Activated CD8-positive, alpha-beta T cell treated with anti-CD3 and anti-CD28 coated beads, Interleukin-2, amount 10 ng/mL, durations not matched to agents 7 days and 5 days (primary cell): Measurements from ENCODE around the gene PHF21A. TPM values are rescaled to one million over a fixed set of nuclear protein-coding genes. Genes with fewer than 3 reads are reported as not detected.
"Not testable (repeated sequence)": the region's sequence is repeated elsewhere in the genome, so short reads cannot be mapped to it uniquely, and the experiment has no call there.

Source experiments
- ATAC-seq: fragments of 150-1000 bp; cut with Tn5 transposase; one replicate; pipeline ENCODE4 v1.10.0; 2021; ENCODE audit warnings: moderate library complexity
- CTCF ChIA-PET: fragments of 350-600 bp; sonication (Branson Sonifier 250); formaldehyde crosslinking; loops from one replicate; lab custom pipeline; 2021; ENCODE audit warnings: antibody characterized with exemption; lab: Charles Lee
- POLR2A ChIA-PET: fragments of 350-600 bp; sonication (Branson Sonifier 250); formaldehyde crosslinking; loops from one replicate; lab custom pipeline; 2021; ENCODE audit warnings: antibody characterized with exemption; lab: Charles Lee
- DNase-seq: peaks from one replicate; pipeline ENCODE4 v3.0.0-alpha.2; 2020
- H3K27ac Mint-ChIP-seq: one replicate; pipeline ENCODE4 v1.8.0; 2021; ENCODE audit warnings: mild to moderate bottlenecking, mixed read lengths
- H3K27me3 Mint-ChIP-seq: one replicate; pipeline ENCODE4 v1.8.0; 2021; ENCODE audit warnings: low read depth, mixed read lengths
- H3K36me3 Mint-ChIP-seq: one replicate; pipeline ENCODE4 v1.8.0; 2021; ENCODE audit warnings: low read depth, mixed read lengths
- H3K4me1 Mint-ChIP-seq: one replicate; pipeline ENCODE4 v1.8.0; 2021; ENCODE audit warnings: low read depth, mixed read lengths
- H3K4me3 Mint-ChIP-seq: one replicate; pipeline ENCODE4 v1.8.0; 2021; ENCODE audit warnings: mild to moderate bottlenecking, mixed read lengths
- H3K9me3 Mint-ChIP-seq: one replicate; pipeline ENCODE4 v1.8.0; 2022; ENCODE audit warnings: mixed read lengths; ENCODE audit not compliant: insufficient read depth
- total RNA-seq, 2 experiments: library from RNA; stranded (reverse); gene quantifications; one replicate each; pipeline ENCODE4 v1.2.3, GENCODE V29; 2021

PHF21A gene
- total RNA-seq, 2 experiments from 2014 or later, result 26.9 to 27.0 TPM

DNA sequence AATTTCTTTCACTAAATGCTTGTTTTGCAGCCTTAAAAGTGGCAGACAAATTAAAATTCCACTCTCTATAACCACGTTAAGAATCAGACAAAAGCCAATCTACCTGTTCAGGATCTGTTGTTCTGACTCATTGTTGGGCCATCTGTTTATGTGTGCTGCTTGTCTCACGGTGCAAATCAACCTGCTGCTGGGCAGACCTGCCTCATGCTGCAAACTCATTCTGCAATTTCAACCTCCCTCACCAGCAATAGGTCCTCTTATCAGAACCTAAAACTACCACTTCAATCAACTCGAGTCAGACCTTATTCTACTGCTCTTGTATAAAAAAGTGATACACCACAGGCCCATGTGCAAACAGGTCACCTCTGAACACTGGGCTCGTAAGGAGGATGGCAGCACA, 123.7 kb downstream of the PHF21A start:
- Mint-ChIP-seq H3K9me3 (no peaks in the 10 kb centered on the region), H3K27ac (no peak overlapping the region), H3K27me3 (no peaks in the 10 kb centered on the region), H3K4me3 (no peak overlapping the region), H3K36me3 (no peaks in the 10 kb centered on the region), H3K4me1 (no peaks in the 10 kb centered on the region)
- ATAC-seq (no peak), DNase-seq (no peak)
- CTCF ChIA-PET, result no interaction called here
- POLR2A ChIA-PET, result no interaction called here

DNA sequence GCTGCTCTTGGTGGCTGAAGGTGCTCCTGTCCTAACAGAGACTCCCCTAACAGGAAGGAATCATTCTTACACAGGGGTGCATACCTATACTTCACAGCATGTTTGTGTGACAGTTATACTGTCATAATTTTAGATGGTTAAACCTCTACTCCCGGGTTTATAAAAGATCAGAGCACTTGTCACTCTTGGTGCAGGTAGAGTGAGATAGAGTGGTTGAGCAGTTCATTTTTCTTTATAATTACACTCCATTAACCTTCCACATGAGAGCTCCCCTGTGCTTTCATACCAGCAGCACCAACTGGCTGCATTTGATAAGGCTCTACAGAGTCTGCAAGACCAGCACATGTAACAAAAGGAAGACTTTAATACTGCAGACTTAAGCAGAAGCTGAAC, 125.9 kb downstream of the PHF21A start:
- Mint-ChIP-seq H3K9me3 (no peaks in the 10 kb centered on the region), H3K36me3 (no peaks in the 10 kb centered on the region), H3K27ac (no peak overlapping the region), H3K4me1 (no peaks in the 10 kb centered on the region), H3K4me3 (no peak overlapping the region), H3K27me3 (no peaks in the 10 kb centered on the region)
- no peak for ATAC-seq
- ChIA-PET POLR2A (interaction anchor here (0.7 kb wide), 1 partner anchor 9 kb away, joined by 3 read pairs; no protein-coding TSS in a partner anchor), CTCF (interaction anchor here (0.8 to 4.9 kb wide), 4 partner anchors 8 to 30 kb away, joined by 3 to 29 read pairs (median 11); no protein-coding TSS in a partner anchor)
- no peak for DNase-seq

DNA sequence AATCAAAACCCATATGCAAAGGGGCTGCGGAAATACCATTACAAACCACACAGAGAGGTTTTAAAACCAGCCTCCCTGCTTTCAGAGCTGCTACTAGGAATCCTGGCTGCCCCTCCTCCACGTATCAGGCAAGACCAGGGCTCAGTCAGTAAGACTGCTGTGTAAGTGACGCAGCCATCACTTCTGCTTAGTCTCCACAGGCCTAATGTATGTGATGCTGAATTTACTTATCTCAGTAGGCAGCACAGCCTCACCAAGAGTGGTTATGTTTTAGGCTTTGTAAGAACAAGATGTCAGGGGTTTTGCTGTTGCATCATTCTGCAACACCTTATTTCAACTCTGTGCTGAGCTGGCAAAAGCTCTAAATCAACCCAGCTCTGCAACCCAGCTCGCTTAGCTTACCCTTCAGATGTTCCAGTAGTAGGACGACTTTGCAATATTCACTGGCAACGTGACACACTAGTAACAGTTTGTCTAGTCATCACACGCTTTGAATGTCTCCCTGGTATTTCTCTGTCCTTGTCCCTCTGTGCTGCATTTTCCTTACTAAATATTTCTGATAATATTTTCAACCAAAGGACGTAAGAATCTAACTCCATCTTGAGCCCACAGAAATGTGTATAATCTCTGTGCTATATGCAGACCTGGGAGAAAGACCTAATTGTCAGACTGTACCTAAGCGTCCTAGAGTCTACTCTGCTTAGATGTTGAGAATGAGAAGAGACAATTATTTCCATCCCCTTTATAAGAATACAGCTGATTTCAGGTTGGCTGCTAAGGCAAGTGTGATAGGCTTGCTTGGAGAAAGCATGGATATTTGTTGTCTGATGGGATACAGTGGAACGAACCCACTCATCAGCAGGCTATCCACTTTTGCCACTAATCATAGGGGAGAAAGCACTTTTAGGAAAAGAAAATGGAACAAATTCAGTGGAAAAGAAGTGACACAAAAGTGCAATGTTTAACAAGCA, 126.6 kb downstream of the PHF21A start:
- ChIA-PET POLR2A (no interaction called here), CTCF (interaction anchor here (0.8 to 4.9 kb wide), 6 partner anchors 9 to 223 kb away, joined by 3 to 29 read pairs (median 6); no protein-coding TSS in a partner anchor)
- Mint-ChIP-seq H3K27me3 (no peaks in the 10 kb centered on the region), H3K36me3 (no peaks in the 10 kb centered on the region), H3K27ac (no peak overlapping the region), H3K4me3 (no peak overlapping the region), H3K4me1 (no peaks in the 10 kb centered on the region), H3K9me3 (no peaks in the 10 kb centered on the region)
- ATAC-seq (no peak), DNase-seq (no peak)

DNA sequence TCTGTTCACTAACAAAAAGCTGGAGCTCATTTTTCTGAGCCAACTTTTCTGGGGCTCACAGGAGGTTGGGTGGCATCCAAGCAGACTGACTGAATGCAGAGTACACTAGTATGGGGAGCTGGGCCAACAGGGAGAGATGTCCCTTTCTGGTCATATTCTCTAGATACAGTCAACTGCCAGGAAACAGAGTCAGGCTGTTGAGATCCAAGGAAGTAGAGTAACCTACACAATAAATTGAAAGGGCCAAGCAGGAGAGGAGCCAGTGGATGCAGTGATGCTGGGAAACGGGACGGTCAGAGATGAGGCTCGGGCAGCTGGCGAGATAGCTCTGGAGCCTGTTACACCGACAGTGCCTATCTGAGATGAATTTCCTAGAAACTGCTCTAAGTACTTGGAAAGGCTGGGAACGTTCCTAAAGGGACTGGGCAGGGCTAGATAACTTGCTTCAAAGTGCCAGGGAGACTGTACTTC, 127.7 kb downstream of the PHF21A start:
- CTCF ChIA-PET, result interaction anchor here (1.1 to 4.9 kb wide), 6 partner anchors 10 to 222 kb away, joined by 4 to 29 read pairs (median 6); no protein-coding TSS in a partner anchor
- H3K36me3 Mint-ChIP-seq, result no peaks in the 10 kb centered on the region
- POLR2A ChIA-PET, result no interaction called here
- ATAC-seq (no peak), DNase-seq (no peak)
- H3K27ac Mint-ChIP-seq, result no peak overlapping the region
- no peaks in the 10 kb centered on the region for H3K9me3 Mint-ChIP-seq
- no peaks in the 10 kb centered on the region for H3K4me1 Mint-ChIP-seq
- no peaks in the 10 kb centered on the region for H3K27me3 Mint-ChIP-seq
- H3K4me3 Mint-ChIP-seq, result no peak overlapping the region

DNA sequence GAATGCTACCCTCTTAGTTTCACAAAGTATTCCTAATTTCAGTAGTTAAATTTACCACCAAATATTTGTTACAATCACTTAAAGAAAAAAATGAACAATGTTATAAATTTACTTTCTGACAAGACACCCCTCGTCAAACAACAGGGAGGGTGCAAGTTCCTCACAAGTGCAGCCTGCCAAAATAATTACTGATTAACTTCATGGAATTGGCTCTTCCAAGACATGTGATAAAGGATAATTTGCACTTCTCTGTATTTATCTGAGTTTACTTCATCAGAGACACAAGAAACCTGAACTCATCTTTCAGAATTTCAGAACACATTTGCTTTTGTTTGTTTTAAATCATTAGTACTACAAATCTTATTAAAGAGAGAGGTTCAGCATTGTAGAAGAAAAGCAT, 132.3 kb downstream of the PHF21A start:
- Mint-ChIP-seq H3K27me3 (no peaks in the 10 kb centered on the region), H3K36me3 (no peaks in the 10 kb centered on the region), H3K9me3 (no peaks in the 10 kb centered on the region), H3K4me1 (peaks cover 2% of the 10 kb centered on the region), H3K27ac (no peak overlapping the region), H3K4me3 (no peak overlapping the region)
- ATAC-seq (no peak), DNase-seq (no peak)
- ChIA-PET POLR2A (no interaction called here), CTCF (interaction anchor here (1.6 kb wide), 1 partner anchor 25 kb away, joined by 5 read pairs; no protein-coding TSS in a partner anchor)

DNA sequence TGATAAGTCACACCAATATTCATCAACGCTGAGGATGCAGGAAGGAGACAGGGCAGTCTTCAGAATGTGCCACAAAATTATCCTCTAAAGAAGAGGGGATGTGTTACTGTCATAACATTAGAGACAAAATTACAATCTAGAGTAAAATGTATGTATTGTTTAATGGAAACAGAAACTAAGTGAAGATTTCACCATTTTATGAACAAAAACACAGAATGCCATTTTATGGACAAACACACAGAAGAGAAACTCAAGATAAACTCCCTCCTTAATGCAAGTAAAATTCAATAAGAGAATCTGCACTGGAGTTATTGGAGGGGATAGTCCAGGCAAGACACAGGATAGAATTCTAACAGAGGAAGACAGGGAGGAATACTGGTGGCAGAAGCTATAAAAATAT, 136.0 kb downstream of the PHF21A start:
- Mint-ChIP-seq H3K4me3 (no peak overlapping the region), H3K27ac (no peak overlapping the region), H3K27me3 (no peaks in the 10 kb centered on the region), H3K9me3 (no peaks in the 10 kb centered on the region), H3K4me1 (peaks cover 6% of the 10 kb centered on the region), H3K36me3 (no peaks in the 10 kb centered on the region)
- no peak for ATAC-seq
- POLR2A ChIA-PET, result no interaction called here
- CTCF ChIA-PET, result interaction anchor here (1.0 to 4.6 kb wide), 2 partner anchors 20 to 21 kb away, joined by 6 to 32 read pairs; no protein-coding TSS in a partner anchor
- DNase-seq, result no peak

DNA sequence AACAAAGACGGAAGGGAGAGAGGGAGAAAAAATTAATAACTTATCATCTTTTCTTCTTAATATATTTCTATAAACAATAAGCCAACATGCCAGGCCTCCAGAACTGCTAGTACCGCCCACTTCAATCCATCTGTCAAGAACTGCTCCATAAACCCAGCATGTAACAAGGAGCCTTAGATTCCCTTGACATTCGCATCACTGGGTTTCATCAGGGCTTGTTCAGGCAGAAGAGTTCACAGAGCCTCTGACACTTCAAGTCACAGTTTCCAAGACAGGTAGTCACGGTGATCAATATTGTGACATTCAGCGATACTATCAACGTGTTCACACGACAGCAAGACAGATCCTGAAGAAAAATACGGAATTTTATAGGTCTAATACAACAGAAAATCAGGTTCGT, 137.1 kb downstream of the PHF21A start:
- Mint-ChIP-seq H3K36me3 (peaks cover 4% of the 10 kb centered on the region), H3K9me3 (no peaks in the 10 kb centered on the region), H3K27me3 (no peaks in the 10 kb centered on the region), H3K4me3 (no peak overlapping the region), H3K4me1 (peaks cover 6% of the 10 kb centered on the region), H3K27ac (no peak overlapping the region)
- ATAC-seq (no peak), DNase-seq (no peak)
- ChIA-PET CTCF (interaction anchor here (1.0 to 4.6 kb wide), 3 partner anchors 11 to 19 kb away, joined by 3 to 32 read pairs (median 3); no protein-coding TSS in a partner anchor), POLR2A (no interaction called here)

DNA sequence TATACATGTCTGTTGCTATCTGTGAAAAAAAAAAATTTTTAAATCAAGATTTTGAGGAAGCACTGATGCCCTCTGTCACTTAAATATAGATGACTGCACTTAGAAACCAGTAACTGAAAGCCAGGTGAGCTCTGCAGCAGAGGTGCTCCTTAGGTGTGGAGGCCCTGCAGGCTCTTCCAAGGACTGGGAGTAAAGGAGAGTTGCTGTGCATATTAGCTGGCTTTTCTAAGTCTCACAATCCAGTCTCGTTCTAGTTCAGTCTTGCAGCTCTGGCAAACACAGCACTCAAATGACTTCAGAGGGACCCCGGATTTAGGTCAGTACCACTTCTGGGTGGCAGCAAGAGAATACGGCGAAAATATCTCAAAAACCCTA, 137.8 kb downstream of the PHF21A start:
- H3K36me3 Mint-ChIP-seq, result peaks cover 5% of the 10 kb centered on the region
- no peak overlapping the region for H3K4me3 Mint-ChIP-seq
- no peak overlapping the region for H3K27ac Mint-ChIP-seq
- no peak for ATAC-seq
- DNase-seq, result no peak
- POLR2A ChIA-PET, result no interaction called here
- no peaks in the 10 kb centered on the region for H3K9me3 Mint-ChIP-seq
- peaks cover 6% of the 10 kb centered on the region for H3K4me1 Mint-ChIP-seq
- no peaks in the 10 kb centered on the region for H3K27me3 Mint-ChIP-seq
- CTCF ChIA-PET, result interaction anchor here (0.9 to 4.6 kb wide), 4 partner anchors 18 to 23 kb away, joined by 3 to 32 read pairs (median 4); no protein-coding TSS in a partner anchor

DNA sequence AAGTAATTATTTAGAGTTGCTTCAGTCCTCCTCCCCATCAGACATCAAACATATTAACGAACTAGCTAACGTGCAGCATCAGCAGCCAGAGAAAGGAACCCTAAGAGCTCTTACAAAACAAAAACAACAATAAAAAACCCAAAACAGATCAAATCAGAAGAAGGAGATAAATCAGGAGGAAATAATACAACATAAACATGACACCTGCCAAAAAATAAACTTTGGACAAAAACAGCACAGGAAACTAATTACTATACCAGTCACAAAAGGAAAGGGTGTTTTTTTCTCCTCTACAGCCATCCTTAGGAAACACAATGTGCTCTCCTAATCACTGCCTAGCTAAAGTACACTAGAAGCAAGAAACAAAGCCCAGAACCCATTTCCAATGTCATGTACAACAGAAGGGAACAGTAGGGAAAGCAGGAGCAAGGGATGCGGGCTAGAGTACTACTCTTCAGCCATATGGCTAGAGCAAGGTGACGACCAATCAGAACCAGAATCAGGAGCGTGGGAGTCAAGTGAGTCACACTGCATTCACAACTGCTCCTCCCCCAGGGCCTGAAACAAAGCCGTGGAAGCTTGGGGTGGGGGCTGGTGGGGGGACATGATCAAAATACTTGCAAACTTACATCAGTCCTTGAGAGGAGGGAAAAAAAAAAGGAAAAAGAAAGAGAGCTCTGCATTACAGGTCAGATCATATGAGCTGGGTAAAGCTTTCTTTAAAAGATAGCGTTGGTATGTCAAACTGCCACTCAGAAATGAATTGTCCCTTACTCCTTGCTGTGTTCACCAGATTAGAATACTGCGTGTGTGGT, 138.4 kb downstream of the PHF21A start:
- Mint-ChIP-seq H3K36me3 (peaks cover 6% of the 10 kb centered on the region), H3K27me3 (no peaks in the 10 kb centered on the region), H3K9me3 (no peaks in the 10 kb centered on the region), H3K27ac (no peak overlapping the region), H3K4me1 (peaks cover 6% of the 10 kb centered on the region), H3K4me3 (no peak overlapping the region)
- ChIA-PET CTCF (interaction anchor here (0.9 to 4.6 kb wide), 4 partner anchors 17 to 32 kb away, joined by 3 to 32 read pairs (median 4); no protein-coding TSS in a partner anchor), POLR2A (interaction anchor here (0.7 kb wide), 1 partner anchor 227 kb away, joined by 3 read pairs; no protein-coding TSS in a partner anchor)
- DNase-seq (no peak), ATAC-seq (no peak)

DNA sequence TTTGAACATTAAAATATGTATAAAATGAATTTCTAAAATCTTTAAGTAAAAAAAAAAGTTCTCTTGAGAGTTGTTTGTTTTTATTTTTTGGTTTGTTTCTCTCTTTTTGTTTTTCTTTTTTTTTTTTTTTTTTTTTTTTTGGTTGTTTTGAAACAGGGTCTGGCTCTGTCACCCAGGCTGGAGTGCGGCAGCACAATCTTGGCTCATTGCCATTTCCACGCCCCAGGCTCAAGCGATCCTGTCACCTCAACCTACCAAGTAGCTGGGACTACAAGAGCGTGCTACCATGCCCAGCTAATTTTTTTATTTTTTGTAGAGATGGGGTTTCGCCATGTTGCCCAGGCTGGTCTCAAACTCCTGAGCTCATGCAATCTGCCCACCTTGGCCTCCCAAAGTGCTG, 139.4 kb downstream of the PHF21A start:
- ATAC-seq, H3K27ac Mint-ChIP-seq, H3K9me3 Mint-ChIP-seq, POLR2A ChIA-PET, DNase-seq, H3K27me3 Mint-ChIP-seq, H3K36me3 Mint-ChIP-seq, H3K4me3 Mint-ChIP-seq, H3K4me1 Mint-ChIP-seq: not testable (repeated sequence)
- CTCF ChIA-PET, result interaction anchor here (4.6 kb wide), 1 partner anchor 16 kb away, joined by 32 read pairs; no protein-coding TSS in a partner anchor

DNA sequence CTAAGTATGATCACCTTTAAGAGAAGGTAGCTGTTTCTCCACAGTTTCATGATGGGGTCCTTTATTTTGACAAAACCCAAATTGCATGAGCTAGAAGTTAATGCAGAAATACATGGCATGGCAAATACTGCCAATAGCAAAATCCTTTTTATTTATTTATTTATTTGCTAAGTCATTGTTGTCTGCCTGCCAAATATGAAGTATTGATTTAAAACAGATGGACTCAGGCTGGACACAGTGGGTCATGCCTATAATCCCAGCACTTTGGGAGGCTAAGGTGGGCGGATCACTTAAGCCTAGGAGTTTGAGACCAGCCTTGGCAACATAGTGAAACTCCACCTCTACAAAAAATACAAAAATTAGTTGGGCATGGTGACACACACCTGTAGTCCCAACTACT, 146.4 kb downstream of the PHF21A start:
- H3K4me1 Mint-ChIP-seq, result no peaks in the 10 kb centered on the region
- no peaks in the 10 kb centered on the region for H3K27me3 Mint-ChIP-seq
- DNase-seq, result no peak
- peaks cover 8% of the 10 kb centered on the region for H3K36me3 Mint-ChIP-seq
- ChIA-PET CTCF (interaction anchor here (1.1 kb wide), 1 partner anchor 10 kb away, joined by 5 read pairs; no protein-coding TSS in a partner anchor), POLR2A (no interaction called here)
- no peak for ATAC-seq
- no peak overlapping the region for H3K4me3 Mint-ChIP-seq
- no peak overlapping the region for H3K27ac Mint-ChIP-seq
- no peaks in the 10 kb centered on the region for H3K9me3 Mint-ChIP-seq
